GM12878 (cell line): ENCODE data around the gene ATF7. TPM values are rescaled to one million over a fixed set of nuclear protein-coding genes. Genes with fewer than 3 reads are reported as not detected.

ENCODE experiments used
- ATAC-seq: fragments of 200-7000 bp; cut with Tn5 transposase; 3 replicates; pipeline ENCODE4 v1.9.1; 2020; ENCODE audit warnings: mild to moderate bottlenecking, moderate library complexity
- BruUV-seq: library from RNA; stranded (reverse); fragments of 400-500 nt; replicated peaks from 2 replicates; lab custom pipeline; 2021; lab: Mats Ljungman, UMichigan
- CTCF ChIA-PET: fragments of 300-600 bp; sonication (Branson Sonifier 250); formaldehyde crosslinking; extraction: SDS; loops from one replicate; lab custom pipeline; 2021; ENCODE audit warnings: inconsistent platforms; lab: Yijun Ruan, JAX
- POLR2A ChIA-PET: fragments of 350-600 bp; formaldehyde crosslinking; extraction: SDS; loops from one replicate; lab custom pipeline; 2021; ENCODE audit warnings: inconsistent platforms; lab: Charles Lee
- RAD21 ChIA-PET: fragments of 300-600 bp; sonication (Branson Sonifier 250); formaldehyde crosslinking; loops from one replicate; lab custom pipeline; 2023; ENCODE audit warnings: antibody characterized with exemption; ENCODE audit not compliant: unreplicated experiment; lab: Charles Lee
- SMC1A ChIA-PET: fragments of 300-600 bp; sonication (Branson Sonifier 250); formaldehyde crosslinking; loops from one replicate; lab custom pipeline; 2023; ENCODE audit not compliant: unreplicated experiment, uncharacterized antibody; lab: Charles Lee
- DNase-seq: peaks from one replicate; pipeline ENCODE4 v3.0.0-alpha.2; 2011; ENCODE audit warnings: low read depth, low spot score
- FAIRE-seq: peaks from 3 replicates; lab custom pipeline; 2011; peaks lifted over from hg19 to GRCh38; lab: Jason Lieb, UNC
- H2AFZ ChIP-seq: 2 replicates; pipeline ENCODE4 v1.6.0; 2011; ENCODE audit warnings: low read depth, low read length, control low read depth; ENCODE audit not compliant: control insufficient read depth
- H3K27ac ChIP-seq: 2 replicates; pipeline ENCODE4 v1.5.1; 2011; ENCODE audit warnings: control low read depth; ENCODE audit not compliant: control insufficient read depth, insufficient read depth
- H3K27me3 ChIP-seq, 2 experiments: replicated peaks in 1 of 2; 2 replicates each; pipeline versions ENCODE4 v1.6.0 to v1.6.1; 2011; ENCODE audit warnings: low read length in 1 of 2; ENCODE audit not compliant: control insufficient read depth in 2 of 2, insufficient read depth in 2 of 2
- H3K36me3 ChIP-seq, 2 experiments: 2 replicates each; pipeline ENCODE4 v1.5.1; 2011; ENCODE audit warnings: low read length in 1 of 2; ENCODE audit not compliant: control insufficient read depth in 2 of 2, insufficient read depth in 2 of 2
- H3K4me1 ChIP-seq: 2 replicates; pipeline ENCODE4 v1.6.1; 2011; ENCODE audit warnings: mild to moderate bottlenecking, low read length, moderate library complexity, mixed read lengths; ENCODE audit not compliant: control insufficient read depth, insufficient read depth
- H3K4me2 ChIP-seq: 2 replicates; pipeline ENCODE4 v1.6.0; 2011; ENCODE audit warnings: control low read depth; ENCODE audit not compliant: control insufficient read depth, insufficient read depth
- H3K4me3 ChIP-seq: fragments of 200-600 bp; sonication (generic); 2 replicates; pipeline ENCODE4 v1.5.1; 2016
- H3K79me2 ChIP-seq: 2 replicates; pipeline ENCODE4 v1.6.0; 2011; ENCODE audit warnings: low read length; ENCODE audit not compliant: control insufficient read depth, insufficient read depth
- H3K9ac ChIP-seq: 2 replicates; pipeline ENCODE4 v1.8.0; 2011; ENCODE audit warnings: low read length, control low read depth, mixed read lengths; ENCODE audit not compliant: control insufficient read depth, insufficient read depth
- H3K9me3 ChIP-seq: replicated peaks from 3 replicates; pipeline ENCODE4 v1.5.1; 2011; ENCODE audit warnings: mild to moderate bottlenecking, low read length; ENCODE audit not compliant: control insufficient read depth, insufficient read depth
- H4K20me1 ChIP-seq: 2 replicates; pipeline ENCODE4 v1.6.0; 2011; ENCODE audit not compliant: control insufficient read depth, insufficient read depth
- CHD4 ChIP-seq: fragments of 200-600 bp; sonication (generic); IDR thresholded peaks from 2 replicates; pipeline ENCODE4 v1.6.1; 2016; ENCODE audit warnings: mild to moderate bottlenecking
- CREB1 ChIP-seq: IDR thresholded peaks from 2 replicates; pipeline ENCODE4 v1.6.1; 2012; ENCODE audit warnings: low read depth, mild to moderate bottlenecking, inconsistent platforms
- HDAC2 ChIP-seq: fragments of 200-600 bp; sonication (generic); IDR thresholded peaks from 2 replicates; pipeline ENCODE4 v1.6.1; 2017
- HDAC6 ChIP-seq: fragments of 200-600 bp; sonication (generic); IDR thresholded peaks from one replicate; pipeline ENCODE4 v1.8.0; 2017; ENCODE audit warnings: antibody characterized with exemption; ENCODE audit not compliant: unreplicated experiment
- JUNB ChIP-seq: IDR thresholded peaks from 2 replicates; pipeline ENCODE4 v1.6.1; 2016; ENCODE audit warnings: antibody characterized with exemption, mild to moderate bottlenecking
- MTA2 ChIP-seq: fragments of 450-650 bp; IDR thresholded peaks from 2 replicates; pipeline ENCODE4 v1.6.1; 2016; ENCODE audit warnings: low read depth, mild to moderate bottlenecking, moderate library complexity
- RELA ChIP-seq: fragments of 450-650 bp; IDR thresholded peaks from 2 replicates; pipeline ENCODE4 v1.8.0; 2014; ENCODE audit warnings: borderline replicate concordance; ENCODE audit not compliant: partially characterized antibody
- SMAD5 ChIP-seq: IDR thresholded peaks from 2 replicates; pipeline ENCODE4 v1.6.1; 2016; ENCODE audit warnings: antibody characterized with exemption, low read depth
- TAF1 ChIP-seq: IDR thresholded peaks from 2 replicates; pipeline ENCODE4 v1.6.1; 2011; ENCODE audit warnings: mild to moderate bottlenecking, low read depth, low read length, borderline replicate concordance
- TBL1XR1 ChIP-seq: IDR thresholded peaks from 2 replicates; pipeline ENCODE4 v1.6.1; 2012; ENCODE audit warnings: low read depth, low read length, improper control_type of control experiment
- TCF12 ChIP-seq: IDR thresholded peaks from 2 replicates; pipeline ENCODE4 v1.6.1; 2011; ENCODE audit warnings: low read depth, mild to moderate bottlenecking, low read length
- ZBED1 ChIP-seq: IDR thresholded peaks from 2 replicates; pipeline ENCODE4 v1.6.1; 2016; ENCODE audit warnings: borderline replicate concordance
- ZBTB33 ChIP-seq: fragments of 450-650 bp; IDR thresholded peaks from 2 replicates; pipeline ENCODE4 v1.6.1; 2017; ENCODE audit warnings: mild to moderate bottlenecking
- ZNF622 ChIP-seq: fragments of 450-650 bp; IDR thresholded peaks from 2 replicates; pipeline ENCODE4 v1.6.1; 2017; ENCODE audit warnings: mild to moderate bottlenecking, inconsistent platforms
- ZSCAN29 ChIP-seq: fragments of 450-650 bp; IDR thresholded peaks from 2 replicates; pipeline ENCODE4 v1.6.1; 2017; ENCODE audit warnings: mild to moderate bottlenecking, moderate library complexity
- WGBS: methylation state at CpG from one replicate; pipeline ENCODE4 v1.1.6; 2016; ENCODE audit warnings: low lambda C conversion rate; ENCODE audit not compliant: insufficient replicate concordance, insufficient coverage; ENCODE audit errors: missing lambda C conversion rate; 5-methylcytosine and 5-hydroxymethylcytosine counted together
- in situ Hi-C: fragments of 300-500 bp; cut with MboI; formaldehyde crosslinking; loops from 9 replicates; pipeline ENCODE4 v1.14.3; 2018; ENCODE audit warnings: mixed read lengths
- intact Hi-C: fragments of 100-400 bp; cut with micrococcal nuclease; formaldehyde crosslinking; loops from one replicate; pipeline ENCODE4 v1.14.2; 2022; ENCODE audit not compliant: unreplicated experiment
- polyA plus RNA-seq, 11 experiments: library from polyadenylated mRNA; depleted of rRNA in 4 of 11; unstranded in 6 of 11; stranded (reverse) in 5 of 11; fragments of >200 nt; fragmentation: Nextera tagmentation in 4 of 11; fragmentation: Illumina TruSeq in 1 of 11; extraction: Ambion mirVana in 4 of 11; extraction: Trizol in 1 of 11; gene quantifications; 1 replicate in 1 of 11; 2 replicates in 10 of 11; pipeline versions ENCODE4 v1.2.1 to v1.2.3, GENCODE V29; 2011 to 2016; ENCODE audit warnings: inconsistent platforms in 2 of 11, missing spikeins in 2 of 11, low read depth in 1 of 11
- total RNA-seq, 4 experiments: library from RNA; depleted of rRNA in 3 of 4; stranded (reverse); fragments of >200 nt in 3 of 4; fragmentation: Illumina TruSeq in 1 of 4; extraction: Trizol in 1 of 4; gene quantifications; 2 replicates each; pipeline versions ENCODE4 v1.2.1 to v1.2.3, GENCODE V29; 2013 to 2021
- TF ChIP-seq, protein P1 (sequence below): IDR thresholded peaks from 2 replicates; pipeline ENCODE4 v1.6.1; 2012; ENCODE audit warnings: low read depth, low read length, improper control_type of control experiment
- TF ChIP-seq, protein P2 (sequence below): IDR thresholded peaks from 2 replicates; pipeline ENCODE4 v1.6.1; 2011; ENCODE audit warnings: low read depth, low read length, improper control_type of control experiment, borderline replicate concordance

The ATF7 gene
- total and polyA plus RNA-seq, 10 of the 15 experiments (the other 5 are each of a cell fraction or from before 2014, with no cell fraction given): 9.1 to 30.7 (median 21.8) TPM

GRCh38 chr12:53645165-53645564 lies 19.0 kb upstream of the ATF7 start:
- POLR2A ChIA-PET: interaction anchor here (0.6 kb wide), 2 partner anchors 11 to 454 kb away, joined by 3 to 4 read pairs; no protein-coding TSS in a partner anchor
- no peak for FAIRE-seq
- H3K79me2 ChIP-seq: no peaks in the 10 kb centered on the region
- in situ Hi-C loops: no loop called here
- RAD21 ChIA-PET: no interaction called here
- H3K36me3 ChIP-seq: no peaks in the 10 kb centered on the region
- no peaks in the 10 kb centered on the region for H3K9me3 ChIP-seq
- TF ChIP-seq TAF1 (no peak), SMAD5 (no peak), MTA2 (no peak), CHD4 (no peak), TBL1XR1 (no peak), HDAC6 (no peak)
- no peak for ATAC-seq
- intact Hi-C loops: no loop called here
- H4K20me1 ChIP-seq: no peaks in the 10 kb centered on the region
- H3K9ac ChIP-seq: no peak overlapping the region
- no peak overlapping the region for H3K4me3 ChIP-seq
- no peaks in the 10 kb centered on the region for H3K27me3 ChIP-seq
- no TSS peak for BruUV-seq
- SMC1A ChIA-PET: interaction anchor here (0.6 kb wide), 1 partner anchor 23 kb away, joined by 3 read pairs; no protein-coding TSS in a partner anchor
- DNase-seq: no peak
- no peak overlapping the region for H3K4me2 ChIP-seq
- H3K4me1 ChIP-seq: no peaks in the 10 kb centered on the region
- CTCF ChIA-PET: no interaction called here
- 79% methylated on average over 3 of the region's 3 CpGs for WGBS
- H2AFZ ChIP-seq: no peak overlapping the region
- no peak overlapping the region for H3K27ac ChIP-seq

- BruUV-seq: no TSS peak
- Histone ChIP-seq H3K9me3 (no peaks in the 10 kb centered on the region), H3K4me2 (no peak overlapping the region), H3K27me3 (no peaks in the 10 kb centered on the region), H4K20me1 (no peaks in the 10 kb centered on the region), H3K4me3 (no peak overlapping the region), H2AFZ (no peak overlapping the region), H3K9ac (no peak overlapping the region), H3K79me2 (no peaks in the 10 kb centered on the region), H3K36me3 (no peaks in the 10 kb centered on the region), H3K27ac (no peak overlapping the region), H3K4me1 (no peaks in the 10 kb centered on the region)
- ChIA-PET POLR2A (no interaction called here), SMC1A (no interaction called here), CTCF (no interaction called here), RAD21 (no interaction called here)
- no peak for ATAC-seq
- FAIRE-seq: no peak
- in situ Hi-C loops: no loop called here
- 46% methylated on average over 3 of the region's 3 CpGs for WGBS
- no peak for DNase-seq
- intact Hi-C loops: no loop called here
- TF ChIP-seq TCF12 (no peak), ZBTB33 (no peak), CREB1 (no peak), CHD4 (no peak), ZBED1 (no peak), JUNB (no peak), ZNF622 (no peak), RELA (no peak), ZSCAN29 (no peak), HDAC2 (no peak)
- TF ChIP-seq, protein P1, sequence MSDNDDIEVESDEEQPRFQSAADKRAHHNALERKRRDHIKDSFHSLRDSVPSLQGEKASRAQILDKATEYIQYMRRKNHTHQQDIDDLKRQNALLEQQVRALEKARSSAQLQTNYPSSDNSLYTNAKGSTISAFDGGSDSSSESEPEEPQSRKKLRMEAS: no peak
- TF ChIP-seq, protein P2, sequence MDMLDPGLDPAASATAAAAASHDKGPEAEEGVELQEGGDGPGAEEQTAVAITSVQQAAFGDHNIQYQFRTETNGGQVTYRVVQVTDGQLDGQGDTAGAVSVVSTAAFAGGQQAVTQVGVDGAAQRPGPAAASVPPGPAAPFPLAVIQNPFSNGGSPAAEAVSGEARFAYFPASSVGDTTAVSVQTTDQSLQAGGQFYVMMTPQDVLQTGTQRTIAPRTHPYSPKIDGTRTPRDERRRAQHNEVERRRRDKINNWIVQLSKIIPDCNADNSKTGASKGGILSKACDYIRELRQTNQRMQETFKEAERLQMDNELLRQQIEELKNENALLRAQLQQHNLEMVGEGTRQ: no peak
Observed at GRCh38 chr12:53644133-53644532, 18.0 kb upstream of the ATF7 start.
